Common myeloid progenitor, CD34-positive (primary cell): ENCODE results near the gene ANKRD60.

Experiments
- CTCF ChIA-PET: fragments of 350-600 bp; sonication (Branson Sonifier 250); formaldehyde crosslinking; loops from one replicate; lab custom pipeline; 2021; ENCODE audit warnings: antibody characterized with exemption; lab: Charles Lee
- POLR2A ChIA-PET: fragments of 350-600 bp; sonication (Branson Sonifier 250); formaldehyde crosslinking; loops from one replicate; lab custom pipeline; 2021; ENCODE audit warnings: antibody characterized with exemption; lab: Charles Lee
- DNase-seq, 3 donors: peaks; one replicate each; pipeline versions ENCODE4 v3.0.0 to v3.0.0-alpha.2; 2013
- H3K27ac ChIP-seq, 2 experiments: 1 replicate in 1 of 2; 2 replicates in 1 of 2; pipeline ENCODE4 v1.7.0; 2013; ENCODE audit warnings: inconsistent platforms in 2 of 2, low read length in 2 of 2, mild to moderate bottlenecking in 2 of 2, low read depth in 1 of 2, moderate library complexity in 1 of 2; ENCODE audit not compliant: severe bottlenecking in 2 of 2, insufficient read depth in 1 of 2, poor library complexity in 1 of 2
- H3K27me3 ChIP-seq, 5 experiments: replicated peaks in 2 of 5; 1 replicate in 3 of 5; 2 replicates in 2 of 5; pipeline versions ENCODE4 v1.6.1 to v1.7.0; 2013; ENCODE audit warnings: low read length in 4 of 5, mild to moderate bottlenecking in 2 of 5, moderate library complexity in 2 of 5, inconsistent platforms in 1 of 5; ENCODE audit not compliant: insufficient read depth in 5 of 5, control insufficient read depth in 4 of 5
- H3K36me3 ChIP-seq, 4 experiments: 1 replicate in 2 of 4; 2 replicates in 2 of 4; pipeline versions ENCODE4 v1.6.1 to v1.7.0; 2013; ENCODE audit warnings: low read length in 3 of 4, control low read depth in 1 of 4, mild to moderate bottlenecking in 1 of 4; ENCODE audit not compliant: control insufficient read depth in 4 of 4, insufficient read depth in 4 of 4
- H3K4me1 ChIP-seq, 4 experiments: 1 replicate in 3 of 4; 2 replicates in 1 of 4; pipeline versions ENCODE4 v1.6.1 to v1.7.1; 2013; ENCODE audit warnings: low read length in 3 of 4, mild to moderate bottlenecking in 3 of 4, control low read depth in 1 of 4, inconsistent platforms in 1 of 4, moderate library complexity in 1 of 4; ENCODE audit not compliant: control insufficient read depth in 4 of 4, insufficient read depth in 4 of 4; ENCODE audit errors: control extremely low read depth in 1 of 4
- H3K4me3 ChIP-seq, 7 experiments: 1 replicate in 4 of 7; 2 replicates in 3 of 7; pipeline versions ENCODE4 v1.5.1 to v1.7.0; 2013; ENCODE audit warnings: mild to moderate bottlenecking in 7 of 7, low read length in 6 of 7, moderate library complexity in 6 of 7, inconsistent platforms in 2 of 7, low read depth in 2 of 7, control low read depth in 1 of 7; ENCODE audit not compliant: insufficient read depth in 4 of 7, control insufficient read depth in 1 of 7; ENCODE audit errors: extremely low read depth in 1 of 7
- H3K9me3 ChIP-seq, 5 experiments: 1 replicate in 4 of 5; 2 replicates in 1 of 5; pipeline versions ENCODE4 v1.6.1 to v1.7.1; 2013; ENCODE audit warnings: low read length in 4 of 5, mild to moderate bottlenecking in 2 of 5, inconsistent platforms in 1 of 5, low read depth in 1 of 5, moderate library complexity in 1 of 5; ENCODE audit not compliant: control insufficient read depth in 4 of 5, insufficient read depth in 2 of 5; ENCODE audit errors: control extremely low read depth in 1 of 5
- WGBS: methylation state at CpG from one replicate; pipeline ENCODE4 v1.1.5; 2013; ENCODE audit not compliant: insufficient coverage; 5-methylcytosine and 5-hydroxymethylcytosine counted together

Gene ANKRD60

GRCh38 chr20:58244517-58245030 is 16.1 kb upstream of the ANKRD60 start:
- Histone ChIP-seq H3K4me1 (no peaks in the 10 kb centered on the region), H3K9me3 (no peaks in the 10 kb centered on the region), H3K27ac (no peak overlapping the region), H3K4me3 (no peak overlapping the region), H3K36me3 (peaks cover 0 to 39% (median 12%) of the 10 kb centered on the region in 4 experiments), H3K27me3 (no peaks in the 10 kb centered on the region)
- 99% methylated on average over 7 of the region's 7 CpGs for WGBS
- POLR2A ChIA-PET: no interaction called here
- CTCF ChIA-PET: interaction anchor here (1.4 to 3.2 kb wide), 5 partner anchors 9 to 203 kb away, joined by 3 to 14 read pairs (median 11); no protein-coding TSS in a partner anchor
- no peak for DNase-seq

GRCh38 chr20:58243653-58244410 is 15.4 kb upstream of the ANKRD60 start:
- H3K9me3 ChIP-seq: no peaks in the 10 kb centered on the region
- H3K36me3 ChIP-seq: peaks cover 0 to 39% (median 12%) of the 10 kb centered on the region in 4 experiments
- no peak overlapping the region for H3K27ac ChIP-seq
- ChIA-PET POLR2A (no interaction called here), CTCF (interaction anchor here (1.1 to 3.2 kb wide), 5 partner anchors 20 to 203 kb away, joined by 3 to 14 read pairs (median 5); no protein-coding TSS in a partner anchor)
- no peak for DNase-seq
- H3K27me3 ChIP-seq: no peaks in the 10 kb centered on the region
- no peaks in the 10 kb centered on the region for H3K4me1 ChIP-seq
- no peak overlapping the region for H3K4me3 ChIP-seq
- WGBS: 86% methylated on average over 6 of the region's 9 CpGs

GRCh38 chr20:58242824-58243223 is 14.4 kb upstream of the ANKRD60 start:
- no peaks in the 10 kb centered on the region for H3K27me3 ChIP-seq
- DNase-seq: no peak
- POLR2A ChIA-PET: no interaction called here
- no peak overlapping the region for H3K27ac ChIP-seq
- CTCF ChIA-PET: interaction anchor here (1.1 to 3.2 kb wide), 4 partner anchors 22 to 204 kb away, joined by 3 to 14 read pairs (median 9); no protein-coding TSS in a partner anchor
- no peak overlapping the region for H3K4me3 ChIP-seq
- WGBS: 100% methylated on average over 3 of the region's 5 CpGs
- H3K9me3 ChIP-seq: no peaks in the 10 kb centered on the region
- no peaks in the 10 kb centered on the region for H3K4me1 ChIP-seq
- H3K36me3 ChIP-seq: peaks cover 0 to 36% (median 12%) of the 10 kb centered on the region in 4 experiments

GRCh38 chr20:58241766-58242465 is 13.5 kb upstream of the ANKRD60 start:
- WGBS: 96% methylated on average over 5 of the region's 6 CpGs
- H3K36me3 ChIP-seq: peaks cover 0 to 30% (median 12%) of the 10 kb centered on the region in 4 experiments
- POLR2A ChIA-PET: no interaction called here

GRCh38 chr20:58240471-58240870 is 12.0 kb upstream of the ANKRD60 start:
- DNase-seq: no peak
- H3K27ac ChIP-seq: no peak overlapping the region
- POLR2A ChIA-PET: no interaction called here
- no peak overlapping the region for H3K4me3 ChIP-seq
- 40% methylated on average over 1 of the region's 4 CpGs for WGBS
- peaks cover 0 to 21% (median 8%) of the 10 kb centered on the region in 4 experiments for H3K36me3 ChIP-seq
- peaks cover 1 to 12% (median 8%) of the 10 kb centered on the region in 4 experiments for H3K4me1 ChIP-seq
- H3K9me3 ChIP-seq: no peaks in the 10 kb centered on the region
- H3K27me3 ChIP-seq: peaks cover 0 to 3% (median 0%) of the 10 kb centered on the region in 5 experiments
- CTCF ChIA-PET: no interaction called here

More at GRCh38 chr20:58241766-58242465, 13.5 kb upstream of the ANKRD60 start:
- Histone ChIP-seq H3K27me3 (no peaks in the 10 kb centered on the region), H3K4me1 (peaks cover 0 to 6% (median 2%) of the 10 kb centered on the region in 4 experiments), H3K27ac (no peak overlapping the region), H3K4me3 (no peak overlapping the region), H3K9me3 (no peaks in the 10 kb centered on the region)
- CTCF ChIA-PET: interaction anchor here (3.2 kb wide), 1 partner anchor 65 kb away, joined by 13 read pairs; no protein-coding TSS in a partner anchor
- DNase-seq: no peak

GRCh38 chr20:58239216-58239615 is 10.8 kb upstream of the ANKRD60 start:
- peaks cover 0 to 3% (median 0%) of the 10 kb centered on the region in 5 experiments for H3K27me3 ChIP-seq
- H3K4me3 ChIP-seq: no peak overlapping the region
- peaks cover 0 to 14% (median 3%) of the 10 kb centered on the region in 4 experiments for H3K36me3 ChIP-seq
- H3K9me3 ChIP-seq: no peaks in the 10 kb centered on the region
- ChIA-PET POLR2A (no interaction called here), CTCF (interaction anchor here (0.8 to 1.4 kb wide), 5 partner anchors 59 to 209 kb away, joined by 3 to 7 read pairs (median 3); no protein-coding TSS in a partner anchor)
- H3K27ac ChIP-seq: no peak overlapping the region
- no peak for DNase-seq
- H3K4me1 ChIP-seq: peaks cover 1 to 12% (median 8%) of the 10 kb centered on the region in 4 experiments
- WGBS: 99% methylated on average over 7 of the region's 7 CpGs
